HG03469 (cell line): ENCODE measurements around the gene SLC25A12.
"Not testable (repeated sequence)": the region's sequence is repeated elsewhere in the genome, so short reads cannot be mapped to it uniquely, and the experiment has no call there.

Source experiments
- ATAC-seq: cut with Tn5 transposase; IDR thresholded peaks from one replicate; pipeline ENCODE4 v1.9.1; 2021; ENCODE audit warnings: mild to moderate bottlenecking, moderate library complexity, moderate number of reproducible peaks; ENCODE audit not compliant: unreplicated experiment

The SLC25A12 gene, protein sequence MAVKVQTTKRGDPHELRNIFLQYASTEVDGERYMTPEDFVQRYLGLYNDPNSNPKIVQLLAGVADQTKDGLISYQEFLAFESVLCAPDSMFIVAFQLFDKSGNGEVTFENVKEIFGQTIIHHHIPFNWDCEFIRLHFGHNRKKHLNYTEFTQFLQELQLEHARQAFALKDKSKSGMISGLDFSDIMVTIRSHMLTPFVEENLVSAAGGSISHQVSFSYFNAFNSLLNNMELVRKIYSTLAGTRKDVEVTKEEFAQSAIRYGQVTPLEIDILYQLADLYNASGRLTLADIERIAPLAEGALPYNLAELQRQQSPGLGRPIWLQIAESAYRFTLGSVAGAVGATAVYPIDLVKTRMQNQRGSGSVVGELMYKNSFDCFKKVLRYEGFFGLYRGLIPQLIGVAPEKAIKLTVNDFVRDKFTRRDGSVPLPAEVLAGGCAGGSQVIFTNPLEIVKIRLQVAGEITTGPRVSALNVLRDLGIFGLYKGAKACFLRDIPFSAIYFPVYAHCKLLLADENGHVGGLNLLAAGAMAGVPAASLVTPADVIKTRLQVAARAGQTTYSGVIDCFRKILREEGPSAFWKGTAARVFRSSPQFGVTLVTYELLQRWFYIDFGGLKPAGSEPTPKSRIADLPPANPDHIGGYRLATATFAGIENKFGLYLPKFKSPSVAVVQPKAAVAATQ

DNA sequence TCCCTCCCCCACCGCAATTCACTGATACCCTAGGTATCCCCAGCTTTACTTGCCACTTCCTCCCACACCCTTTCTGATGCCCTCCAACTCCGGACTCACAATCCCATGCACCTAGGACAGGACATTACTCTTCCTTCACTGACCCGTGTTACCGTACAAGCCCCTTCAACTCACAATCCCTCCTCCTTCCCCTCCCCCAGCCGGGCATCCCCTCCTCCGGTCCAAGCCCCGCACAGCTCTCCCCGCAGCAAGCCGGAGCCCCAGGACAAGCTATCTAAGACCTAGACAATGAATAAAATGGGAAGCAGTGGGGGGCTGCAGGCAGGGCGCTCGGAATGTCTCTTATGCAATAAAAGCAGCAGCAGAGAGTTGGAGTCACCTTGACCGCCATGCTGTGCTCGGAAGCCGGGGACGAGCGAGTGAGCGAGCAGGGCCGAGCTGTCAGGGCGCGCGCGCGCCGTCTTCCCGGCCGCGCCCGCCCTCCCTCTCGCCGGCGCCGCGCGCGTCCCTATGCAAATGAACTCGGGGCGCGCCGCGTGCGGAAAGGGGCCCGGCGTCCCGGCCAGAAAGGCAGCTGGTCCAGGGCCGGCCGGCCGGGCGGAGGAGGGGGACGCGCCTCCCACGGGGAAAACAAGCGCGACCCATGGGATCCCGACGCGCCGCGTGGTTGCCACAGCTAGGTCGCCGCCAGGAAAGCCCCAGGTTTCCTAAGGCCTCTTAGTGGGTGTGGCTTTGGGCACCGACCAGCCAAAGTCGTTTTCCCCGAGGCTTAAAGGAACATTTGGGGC lies at the start of gene SLC25A12:
Gene SLC25A12 (minus strand): TSS at position 421 of the 788 bp plus-strand sequence. CDS start 30 bp downstream, at position 391.
- ATAC-seq, result peak; percentile 69

DNA sequence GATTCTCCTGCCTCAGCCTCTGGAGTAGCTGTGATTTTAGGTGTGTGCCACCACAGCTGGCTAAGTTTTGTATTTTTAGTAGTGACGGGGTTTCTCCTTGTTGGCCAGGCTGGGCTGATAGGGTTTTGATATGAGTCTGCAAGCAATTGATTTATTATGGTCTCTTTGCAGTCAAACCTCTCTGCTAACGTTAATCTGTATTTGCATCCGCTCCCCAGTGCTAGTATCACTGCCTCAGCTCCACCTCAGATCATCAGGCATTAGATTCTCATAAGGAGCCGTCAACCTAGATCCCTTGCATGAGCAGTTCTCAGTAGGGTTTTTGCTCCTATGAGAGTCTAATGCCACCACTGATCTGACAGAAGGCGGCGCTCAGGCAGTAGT lies 47.3 kb upstream of the SLC25A12 start:
- ATAC-seq, result no peak

DNA sequence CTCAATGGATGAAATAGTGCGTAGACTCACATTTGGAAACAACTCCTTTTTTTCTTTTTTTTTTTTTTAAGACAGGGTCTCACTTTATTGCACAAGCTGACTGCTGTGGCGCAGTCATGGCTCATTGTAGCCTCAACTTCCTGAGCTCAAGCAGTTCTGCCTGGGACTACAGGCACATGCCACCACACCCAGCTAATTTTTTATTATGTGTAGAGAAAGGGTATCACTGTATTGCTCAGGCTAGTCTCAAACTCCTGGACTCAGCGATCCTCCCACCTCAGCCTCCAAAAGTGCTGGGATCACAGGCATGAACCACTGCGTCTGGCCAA lies 45.7 kb upstream of the SLC25A12 start:
- no peak for ATAC-seq

DNA sequence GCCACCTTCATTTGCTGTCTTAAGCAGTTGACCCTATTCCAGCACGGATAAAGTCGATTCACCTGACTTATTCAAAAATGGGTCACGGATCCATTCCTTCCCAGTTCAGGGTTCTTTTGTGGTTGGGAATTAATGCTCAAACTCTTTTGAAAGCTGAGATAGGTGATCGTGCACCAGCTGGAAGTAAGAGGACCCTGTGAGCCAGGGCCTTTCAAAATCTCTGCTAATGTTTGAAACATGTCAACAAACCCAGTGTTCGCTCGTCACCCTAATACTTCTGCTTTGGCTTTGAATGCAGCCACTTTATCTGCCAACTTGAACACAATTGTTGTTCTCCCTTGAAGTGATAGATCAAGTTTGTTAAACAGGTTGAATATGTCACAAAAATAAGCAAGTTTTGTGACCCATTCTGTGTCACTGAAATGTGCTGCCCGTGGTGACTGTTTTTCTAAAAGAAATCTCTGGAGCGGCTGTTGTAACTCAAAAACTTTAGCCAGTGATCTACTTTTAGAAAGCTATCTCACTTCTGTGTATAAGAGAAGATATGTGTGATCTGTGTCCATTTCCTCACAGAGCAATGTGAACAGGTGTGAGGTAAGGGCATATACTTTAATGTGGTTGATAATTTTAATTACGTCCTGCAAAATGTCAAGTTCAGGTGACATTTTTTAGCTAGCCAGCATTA lies 45.2 kb upstream of the SLC25A12 start:
- ATAC-seq, result no peak

DNA sequence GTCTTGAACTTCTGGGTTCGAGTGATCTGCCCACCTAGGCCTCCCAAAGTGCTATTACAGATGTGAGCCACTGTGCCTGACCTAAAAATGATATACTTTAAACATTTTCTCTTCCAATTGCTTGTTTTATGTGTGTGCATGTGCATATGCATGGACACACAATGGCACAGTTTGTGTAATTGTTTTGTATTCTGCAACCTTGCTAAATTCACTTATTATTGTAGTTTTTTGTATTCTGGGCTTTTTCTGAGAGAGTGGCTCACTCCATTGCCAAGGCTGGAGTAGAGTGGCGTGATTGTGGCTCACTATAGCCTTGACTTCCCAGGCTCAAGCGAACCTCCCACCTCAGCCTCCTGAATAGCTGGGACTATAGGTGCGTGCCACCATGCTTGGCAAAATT lies 36.3 kb upstream of the SLC25A12 start:
- no peak for ATAC-seq

DNA sequence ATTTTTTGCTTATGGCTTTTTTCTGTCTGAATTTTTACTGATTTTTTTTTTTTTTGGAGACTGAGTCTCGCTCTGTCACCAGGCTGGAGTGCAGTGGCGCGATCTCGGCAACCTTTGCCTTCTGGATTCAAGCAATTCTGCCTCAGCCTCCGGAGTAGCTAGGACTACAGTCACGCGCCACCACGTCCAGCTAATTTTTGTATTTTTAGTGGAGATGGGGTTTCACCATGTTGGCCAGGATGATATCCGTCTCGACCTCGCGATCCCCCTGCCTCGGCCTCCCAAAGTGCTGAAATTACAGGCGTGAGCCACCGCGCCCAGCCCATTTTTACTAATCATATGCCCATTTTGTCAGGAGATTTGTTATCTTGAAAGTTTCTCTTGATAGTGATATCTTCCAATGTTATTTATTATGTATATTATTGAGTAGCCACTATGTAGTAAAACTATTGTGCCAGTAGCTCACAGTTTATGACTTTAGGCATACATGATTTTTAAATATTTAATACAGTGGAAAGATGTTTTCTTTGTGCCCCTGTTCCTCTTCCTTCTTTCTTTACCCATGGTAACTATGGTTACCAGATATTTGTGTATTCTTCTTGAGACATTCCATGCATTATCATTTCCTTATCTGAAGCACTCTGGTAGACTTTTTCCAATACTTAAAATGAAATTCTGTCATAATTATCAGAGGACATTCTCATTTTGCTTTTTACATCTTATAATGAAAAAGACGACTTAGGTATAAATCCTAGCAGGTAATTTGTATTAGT lies 30.3 kb upstream of the SLC25A12 start:
- ATAC-seq, result no peak

DNA sequence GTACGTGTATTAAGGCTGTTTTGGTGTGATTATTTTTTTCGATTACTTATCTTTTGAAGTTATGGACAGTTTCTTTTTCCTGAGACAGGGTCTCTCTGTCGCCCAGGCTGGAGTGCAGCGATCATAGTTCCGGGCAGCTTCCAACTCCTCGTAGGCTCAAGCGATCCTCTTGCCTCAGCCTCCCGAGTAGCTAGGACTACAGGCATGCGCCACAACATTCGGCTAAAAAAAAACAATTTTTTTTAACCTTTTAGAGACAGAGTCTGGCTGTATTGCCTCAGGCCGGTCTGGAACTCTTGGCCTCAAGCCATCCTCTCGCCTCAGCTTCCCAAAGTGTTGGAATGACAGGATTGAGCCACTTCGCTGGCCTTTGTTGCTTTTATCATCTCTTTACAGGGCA lies 29.2 kb upstream of the SLC25A12 start:
- ATAC-seq, result no peak

DNA sequence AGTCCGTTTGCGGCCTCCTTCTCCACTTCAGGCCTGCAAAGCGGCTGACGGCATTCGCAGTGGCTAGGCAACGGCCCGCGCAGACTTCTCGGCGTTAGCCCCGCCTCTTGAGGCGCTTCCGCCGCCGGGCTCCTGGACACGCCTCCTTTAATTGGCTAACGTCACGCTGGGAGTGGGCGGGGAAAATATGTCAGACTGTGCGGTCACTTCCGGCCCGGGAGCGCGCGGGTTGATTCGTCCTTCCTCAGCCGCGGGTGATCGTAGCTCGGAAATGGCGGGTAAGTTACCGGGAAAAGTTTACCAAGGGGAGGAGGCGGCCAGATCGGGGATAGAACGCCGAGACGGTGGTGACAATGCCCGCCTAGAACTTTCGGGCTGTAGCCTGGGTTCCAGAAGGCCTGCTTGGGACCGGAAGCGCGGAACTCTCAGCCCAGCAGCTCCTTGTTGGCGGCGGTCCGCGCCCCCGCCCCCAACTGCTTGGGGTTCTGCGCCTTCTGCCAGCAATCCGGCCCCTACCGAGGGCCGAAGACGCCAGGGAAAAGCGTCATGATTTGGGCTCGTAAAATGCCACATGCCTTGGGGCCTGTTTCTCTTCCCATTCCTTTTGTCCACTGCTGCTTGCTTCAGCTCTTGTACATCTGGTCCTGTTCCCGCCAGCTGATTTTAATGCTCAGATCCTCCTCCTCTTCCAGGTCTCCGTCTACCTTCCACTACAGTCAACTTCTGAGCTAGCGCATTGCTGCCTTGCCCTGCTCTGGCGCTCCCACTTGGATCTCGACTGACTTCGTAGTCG lies 28.4 kb upstream of the SLC25A12 start, which contains the start of gene HAT1:
Gene HAT1 (plus strand): TSS at position 232 of the 793 bp plus-strand sequence. CDS start 40 bp downstream, at position 272.
- peak; percentile 92 for ATAC-seq

DNA sequence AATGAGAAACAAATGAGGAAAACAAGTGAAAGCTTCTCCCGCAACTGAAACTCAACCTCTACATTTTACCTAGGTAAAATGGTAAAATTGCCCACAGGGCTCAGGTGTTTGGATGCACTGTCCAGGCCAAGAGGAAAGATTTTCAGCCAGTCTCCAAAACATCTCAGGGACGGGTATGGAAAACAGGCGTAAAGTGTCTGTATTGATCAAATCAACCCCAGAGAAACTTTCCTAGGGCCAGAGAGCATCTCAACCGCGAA lies 27.9 kb upstream of the SLC25A12 start:
- ATAC-seq, result no peak

DNA sequence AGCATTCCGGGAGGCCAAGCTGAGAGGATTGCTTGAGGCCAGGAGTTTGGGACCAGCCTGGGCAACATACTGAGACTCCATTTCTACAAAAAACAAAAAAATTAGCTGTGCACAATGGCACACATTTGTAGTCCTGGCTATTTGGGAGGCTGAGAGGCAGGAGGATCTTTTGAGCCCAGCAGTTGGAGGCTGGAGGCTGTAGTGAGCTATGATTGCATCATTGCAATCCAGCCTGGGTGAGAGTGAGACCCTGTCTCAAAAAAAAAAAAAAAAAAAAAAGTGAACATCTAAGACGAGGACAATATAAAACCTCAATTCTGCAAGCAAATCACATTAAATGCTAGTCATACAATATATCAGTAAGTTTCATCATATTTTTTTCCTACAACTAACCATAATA lies 25.4 kb upstream of the SLC25A12 start:
- ATAC-seq, result no peak

DNA sequence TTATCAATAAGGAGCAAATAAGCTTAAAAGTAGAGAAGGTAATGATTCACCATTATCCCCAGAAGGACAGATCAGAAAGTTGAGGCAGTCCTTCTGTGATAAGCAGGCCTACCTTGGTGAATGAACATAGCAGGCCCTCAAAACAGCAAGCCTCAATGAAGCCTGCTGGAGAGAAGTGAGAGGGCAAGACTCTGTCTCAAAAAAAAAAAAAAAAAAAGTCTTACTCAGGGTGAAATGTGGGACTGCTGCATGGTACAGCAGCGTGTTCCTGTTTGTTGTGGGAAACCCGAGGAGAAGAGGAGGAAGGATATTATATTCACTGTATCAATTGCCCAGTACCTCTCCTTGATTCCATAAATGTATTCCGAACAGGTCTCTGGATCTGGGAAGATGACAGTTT lies 19.5 kb upstream of the SLC25A12 start:
- no peak for ATAC-seq

DNA sequence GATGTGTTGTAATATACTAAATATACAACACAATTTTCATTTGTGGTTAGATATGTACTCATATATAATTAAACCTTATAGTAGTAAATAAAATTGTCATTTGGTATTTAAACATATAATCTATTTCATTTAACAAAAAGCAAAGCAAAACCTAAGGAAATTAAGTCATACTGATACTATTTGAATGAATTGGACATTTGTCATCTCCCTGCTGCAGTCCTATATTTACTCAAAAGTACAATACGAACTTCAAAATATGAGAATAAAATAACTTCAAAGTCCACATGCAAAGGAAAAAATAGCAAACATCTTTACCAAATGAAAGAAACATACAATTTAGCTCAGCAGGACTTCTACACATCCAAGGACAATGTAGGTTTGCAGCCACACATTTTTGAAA lies 16.4 kb upstream of the SLC25A12 start:
- ATAC-seq, result no peak

DNA sequence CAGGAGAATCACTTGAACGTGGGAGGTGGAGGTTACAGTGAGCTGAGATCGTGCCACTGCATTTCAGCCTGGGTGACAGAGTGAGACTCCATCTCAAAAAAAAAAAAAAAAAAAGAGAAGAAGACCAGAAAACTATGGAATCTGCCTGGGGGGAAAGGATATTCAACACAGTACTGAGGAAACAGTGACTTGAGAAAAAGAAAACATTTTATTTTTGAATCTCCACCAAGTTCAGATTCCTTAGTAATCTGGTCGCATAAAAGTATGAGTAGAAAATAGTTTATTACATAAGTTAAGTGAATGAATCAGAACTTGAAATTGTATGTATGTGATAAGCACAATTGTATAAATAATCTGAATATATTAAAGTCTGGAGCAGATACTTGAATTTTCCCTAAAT lies 15.2 kb upstream of the SLC25A12 start:
- no peak for ATAC-seq

DNA sequence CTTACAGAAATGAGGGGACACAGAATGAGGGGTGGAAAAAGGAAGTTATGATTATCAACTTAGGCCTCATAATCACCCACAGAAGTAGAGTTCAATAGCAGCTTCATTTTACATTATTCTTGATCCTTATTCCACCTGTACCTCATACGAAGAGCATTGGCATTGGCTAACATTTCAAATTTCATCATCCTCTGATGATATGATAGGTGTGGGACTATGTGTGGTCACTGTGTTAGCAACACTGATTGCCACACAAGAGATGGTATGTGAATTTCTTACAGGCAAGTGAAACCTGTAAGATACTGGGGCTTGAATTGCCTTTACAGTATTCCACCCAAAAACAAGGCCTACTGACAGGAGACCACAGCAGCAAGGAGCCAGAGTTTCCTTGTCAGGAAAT lies 14.2 kb upstream of the SLC25A12 start:
- ATAC-seq, result no peak

DNA sequence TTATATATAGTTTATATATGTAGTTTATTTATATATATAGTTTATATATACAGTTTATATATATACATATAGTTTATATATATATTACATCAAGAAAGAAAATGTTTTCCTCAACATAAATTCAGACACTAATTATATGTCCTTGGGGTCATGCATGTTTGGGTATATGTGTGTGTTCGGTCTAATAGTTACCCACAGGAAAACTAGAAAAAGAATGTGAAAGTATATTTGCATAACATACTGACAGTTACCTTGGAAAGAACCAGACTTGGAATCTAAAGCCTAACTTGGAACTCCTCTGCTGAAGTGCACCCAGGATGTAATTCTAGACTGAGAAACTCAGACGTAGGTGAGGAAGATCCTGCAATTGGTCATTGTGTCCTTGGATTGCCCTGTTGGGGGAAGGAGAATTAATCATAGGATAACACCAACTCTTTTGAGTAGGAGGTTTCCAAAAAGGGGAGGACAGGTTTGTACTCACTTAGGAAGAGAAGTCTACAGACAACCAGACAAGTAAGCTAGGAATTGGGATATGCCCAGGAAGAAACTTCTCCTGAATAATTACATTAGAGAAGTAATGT lies 8.9 kb upstream of the SLC25A12 start:
- no peak for ATAC-seq

DNA sequence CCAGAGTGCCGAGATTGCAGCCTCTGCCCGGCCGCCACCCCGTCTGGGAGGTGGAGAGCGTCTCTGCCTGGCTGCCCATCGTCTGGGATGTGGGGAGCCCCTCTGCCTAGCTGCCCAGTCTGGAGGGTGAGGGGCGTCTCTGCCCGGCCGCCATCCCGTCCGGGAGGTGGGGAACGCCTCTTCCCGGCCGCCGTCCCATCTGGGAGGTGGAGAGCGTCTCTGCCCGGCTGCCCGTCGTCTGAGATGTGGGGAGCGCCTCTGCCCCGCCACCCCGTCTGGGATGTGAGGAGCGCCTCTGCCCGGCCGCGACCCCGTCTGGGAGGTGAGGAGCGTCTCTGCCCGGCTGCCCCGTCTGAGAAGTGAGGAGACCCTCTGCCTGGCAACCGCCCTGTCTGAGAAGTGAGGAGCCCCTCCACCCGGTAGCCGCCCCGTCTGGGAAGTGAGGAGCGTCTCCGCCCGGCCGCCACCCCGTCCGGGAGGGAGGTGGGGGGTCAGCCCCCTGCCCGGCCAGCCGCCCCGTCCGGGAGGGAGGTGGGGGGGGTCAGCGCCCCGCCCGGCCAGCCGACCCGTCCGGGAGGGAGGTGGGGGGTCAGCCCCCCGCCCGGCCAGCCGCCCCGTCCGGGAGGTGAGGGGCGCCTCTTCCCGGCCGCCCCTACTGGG lies 5.7 kb upstream of the SLC25A12 start:
- ATAC-seq, result not testable (repeated sequence)

DNA sequence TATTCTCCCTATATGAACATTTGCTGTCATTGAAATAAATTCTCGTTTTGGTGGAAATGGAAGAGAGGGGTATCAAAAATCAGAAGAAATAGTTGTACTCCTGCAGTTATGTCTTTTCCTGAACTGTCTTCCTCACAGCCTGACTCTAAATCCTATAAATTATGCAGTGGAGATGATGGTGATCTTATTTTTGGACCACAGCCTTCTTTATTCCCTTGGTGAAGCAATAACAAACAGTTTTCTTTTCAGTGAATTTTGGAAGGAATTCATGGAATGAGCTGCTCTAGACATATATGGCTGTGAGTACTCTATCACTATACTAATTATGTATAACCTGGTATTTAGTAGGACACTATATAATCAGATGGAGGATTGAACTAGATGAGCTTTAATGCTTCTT lies 1.7 kb upstream of the SLC25A12 start:
- no peak for ATAC-seq

DNA sequence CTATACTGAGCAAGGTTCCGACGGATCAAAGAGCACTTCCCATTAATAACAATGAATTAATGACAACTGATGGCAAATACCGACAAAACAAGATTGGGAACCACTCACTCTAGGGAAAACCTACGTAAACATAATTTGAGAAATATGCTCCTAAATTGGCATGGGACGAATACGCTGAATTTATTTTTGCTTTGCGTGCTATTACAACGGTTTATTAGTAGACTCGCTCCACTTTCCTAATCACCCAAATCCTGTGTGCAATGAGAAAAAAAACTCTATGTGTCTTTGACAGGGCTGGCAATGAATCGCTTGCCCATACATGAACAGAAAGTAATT lies 536 bp upstream of the SLC25A12 start:
- ATAC-seq, result no peak

DNA sequence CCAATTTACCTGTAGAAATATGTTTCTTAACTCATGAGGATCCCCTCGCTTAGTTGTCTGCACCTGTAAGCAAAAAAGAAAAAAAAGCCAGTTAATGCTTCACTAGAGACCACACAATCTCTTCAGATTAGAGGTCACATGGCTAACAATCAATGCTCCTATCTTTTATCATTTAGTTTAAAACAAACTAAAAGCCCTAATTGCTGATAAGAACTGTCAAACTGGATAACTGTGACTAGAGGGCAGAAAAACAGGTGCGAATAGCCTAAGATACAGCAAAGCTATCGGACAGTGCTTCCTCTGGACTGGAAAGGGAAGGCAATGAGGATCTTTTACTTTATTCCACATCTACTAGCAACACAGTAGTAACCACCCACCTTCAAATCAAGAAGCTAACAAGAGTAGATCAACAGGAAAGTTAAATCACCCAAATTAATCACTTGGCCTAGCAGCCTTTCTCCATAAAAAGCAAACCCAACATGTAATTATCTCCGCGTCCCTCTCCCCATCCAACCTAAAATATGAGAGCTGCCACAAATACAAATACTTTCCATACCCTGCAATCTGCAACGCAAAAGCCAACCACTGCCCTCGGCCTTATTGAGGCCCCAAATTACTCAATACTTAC lies 734 bp downstream of the SLC25A12 start:
- no peak for ATAC-seq
